AG04450 (cell line): ENCODE data around the gene LOXL3. TPM values are rescaled to one million over a fixed set of nuclear protein-coding genes. Genes with fewer than 3 reads are reported as not detected.

Experiments
- CTCF ChIA-PET: fragments of 300-600, 350-600 bp; formaldehyde crosslinking; extraction: SDS; loops from one replicate; lab custom pipeline; 2022; ENCODE audit warnings: antibody characterized with exemption, inconsistent platforms; lab: Charles Lee
- POLR2A ChIA-PET: fragments of 350-600 bp; formaldehyde crosslinking; extraction: SDS; loops from one replicate; lab custom pipeline; 2021; ENCODE audit warnings: antibody characterized with exemption, inconsistent platforms; lab: Yijun Ruan, JAX
- DNase-seq: peaks from one replicate; pipeline ENCODE4 v3.0.0-alpha.2; 2011; ENCODE audit warnings: low read depth, low spot score
- H3K27ac ChIP-seq: one replicate; pipeline ENCODE4 v1.5.1; 2012; ENCODE audit warnings: low read depth, low read length, control low read depth
- H3K27me3 ChIP-seq: one replicate; pipeline ENCODE4 v1.6.0; 2012; ENCODE audit warnings: low read length; ENCODE audit not compliant: control insufficient read depth, insufficient read depth
- H3K4me3 ChIP-seq: 2 replicates; pipeline ENCODE4 v1.5.1; 2011; ENCODE audit warnings: mild to moderate bottlenecking, low read depth, low read length, control low read depth
- H3K9me3 ChIP-seq: 2 replicates; pipeline ENCODE4 v1.5.1; 2012; ENCODE audit warnings: low read length; ENCODE audit not compliant: control insufficient read depth, insufficient read depth
- CTCF ChIP-seq: IDR thresholded peaks from 2 replicates; pipeline ENCODE4 v1.5.1; 2011; ENCODE audit warnings: low read depth, low read length, control low read depth, inconsistent platforms
- polyA plus RNA-seq: library from polyadenylated mRNA; depleted of rRNA; stranded (reverse); fragments of >200 nt; gene quantifications from 2 replicates; pipeline ENCODE4 v1.2.3, GENCODE V29; 2011

LOXL3 gene
- polyA plus RNA-seq, 1 experiment, result 41.1 TPM

GRCh38 chr2:74531666-74532065, 22.1 kb downstream of the LOXL3 start:
- no peak overlapping the region for H3K27ac ChIP-seq
- H3K4me3 ChIP-seq, result no peak overlapping the region
- TF ChIP-seq CTCF, result no peak
- no peak for DNase-seq
- ChIA-PET POLR2A (interaction anchor here (0.6 to 1.7 kb wide), 4 partner anchors 57 to 92 kb away, joined by 3 to 7 read pairs (median 4); partner anchors contain the start of gene WBP1), CTCF (interaction anchor here (0.6 to 4.0 kb wide), 9 partner anchors 48 to 282 kb away, joined by 3 to 42 read pairs (median 3); partner anchors contain the start of genes CCDC142, TTC31 and WBP1)
- H3K27me3 ChIP-seq, result no peaks in the 10 kb centered on the region
- peaks cover 8% of the 10 kb centered on the region; the same call in 1 of the 2 replicates for H3K9me3 ChIP-seq

- peak overlapping the region; percentile 100 for H3K4me3 ChIP-seq
- DNase-seq, result no peak
- peaks cover 10% of the 10 kb centered on the region; the same call in 1 of the 2 replicates for H3K9me3 ChIP-seq
- H3K27ac ChIP-seq, result peak overlapping the region; percentile 21
- POLR2A ChIA-PET, result interaction anchor here (0.6 to 2.0 kb wide), 12 partner anchors 23 to 72 kb away, joined by 3 to 16 read pairs (median 4); partner anchors contain the start of genes CCDC142, LBX2, LOXL3 and TTC31
- TF ChIP-seq CTCF, result no peak
- H3K27me3 ChIP-seq, result no peaks in the 10 kb centered on the region
- CTCF ChIA-PET, result interaction anchor here (1.8 to 4.0 kb wide), 3 partner anchors 47 to 57 kb away, joined by 9 to 42 read pairs (median 12); partner anchors contain the start of genes CCDC142 and TTC31
Measured at GRCh38 chr2:74530239-74531187, 23.2 kb downstream of the LOXL3 start.

DNA sequence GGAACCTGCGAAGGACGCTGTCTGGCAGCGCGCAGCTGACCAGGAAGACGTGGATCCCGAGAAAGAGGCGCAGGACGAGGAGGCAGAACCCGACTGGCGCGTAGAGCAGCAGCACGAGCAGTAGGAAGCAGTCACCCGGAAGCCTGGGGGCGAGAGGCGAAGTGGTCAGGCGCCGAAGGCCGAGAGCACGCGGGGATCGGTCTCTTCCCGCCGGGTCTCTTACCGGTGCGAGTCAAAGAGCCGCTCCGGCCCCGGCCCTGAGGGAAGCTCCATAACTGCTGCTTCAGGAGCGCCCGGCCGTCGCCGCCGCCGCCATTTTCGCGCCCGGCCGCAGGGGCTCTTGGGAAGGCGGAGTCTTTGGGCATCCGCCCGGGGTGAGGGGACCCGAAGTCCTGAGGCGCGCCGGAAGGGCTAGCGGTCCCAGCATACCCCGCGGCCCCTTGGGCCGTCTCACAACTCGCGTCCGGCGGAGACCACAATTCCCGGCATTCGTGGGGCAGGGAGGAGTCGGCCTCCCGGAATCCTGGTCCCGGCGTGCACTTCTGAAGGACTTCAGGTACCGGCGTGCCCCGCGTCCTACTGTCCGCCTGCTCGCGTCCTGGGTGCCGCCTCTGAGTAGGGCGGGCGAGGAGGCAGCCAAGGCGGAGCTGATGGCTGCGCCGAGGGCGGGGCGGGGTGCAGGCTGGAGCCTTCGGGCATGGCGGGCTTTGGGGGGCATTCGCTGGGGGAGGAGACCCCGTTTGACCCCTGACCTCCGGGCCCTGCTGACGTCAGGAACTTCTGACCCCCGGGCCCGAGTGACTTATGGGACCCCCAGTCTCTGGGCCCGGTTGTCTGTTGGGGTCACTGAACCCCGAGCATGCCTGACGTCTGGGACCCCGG, 24.1 kb downstream of the LOXL3 start, which contains the start of the genes AUP1 and HTRA2:
AUP1 (minus strand) TSS at position 350 of the 882 bp plus-strand sequence; CDS start at position 273, 77 bp downstream.
HTRA2 (plus strand) TSS at position 577 of the 882 bp plus-strand sequence; CDS start at position 651, 74 bp downstream.
- ChIA-PET POLR2A (interaction anchor here (0.6 to 2.0 kb wide), 9 partner anchors 24 to 71 kb away, joined by 3 to 16 read pairs (median 4); partner anchors contain the start of genes CCDC142, LBX2, LOXL3 and TTC31), CTCF (interaction anchor here (0.7 to 1.8 kb wide), 2 partner anchors 46 to 59 kb away, joined by 3 to 9 read pairs; partner anchors contain the start of genes CCDC142 and TTC31)
- peak within 1 kb of the TSS; percentile 77 for H3K27ac ChIP-seq
- TF ChIP-seq CTCF, result no peak
- H3K27me3 ChIP-seq, result no peaks in the 10 kb centered on the region
- H3K4me3 ChIP-seq, result peak within 1 kb of the TSS; percentile 100
- peak; percentile 98 for DNase-seq
- H3K9me3 ChIP-seq, result peaks cover 10% of the 10 kb centered on the region; the same call in 1 of the 2 replicates

DNA sequence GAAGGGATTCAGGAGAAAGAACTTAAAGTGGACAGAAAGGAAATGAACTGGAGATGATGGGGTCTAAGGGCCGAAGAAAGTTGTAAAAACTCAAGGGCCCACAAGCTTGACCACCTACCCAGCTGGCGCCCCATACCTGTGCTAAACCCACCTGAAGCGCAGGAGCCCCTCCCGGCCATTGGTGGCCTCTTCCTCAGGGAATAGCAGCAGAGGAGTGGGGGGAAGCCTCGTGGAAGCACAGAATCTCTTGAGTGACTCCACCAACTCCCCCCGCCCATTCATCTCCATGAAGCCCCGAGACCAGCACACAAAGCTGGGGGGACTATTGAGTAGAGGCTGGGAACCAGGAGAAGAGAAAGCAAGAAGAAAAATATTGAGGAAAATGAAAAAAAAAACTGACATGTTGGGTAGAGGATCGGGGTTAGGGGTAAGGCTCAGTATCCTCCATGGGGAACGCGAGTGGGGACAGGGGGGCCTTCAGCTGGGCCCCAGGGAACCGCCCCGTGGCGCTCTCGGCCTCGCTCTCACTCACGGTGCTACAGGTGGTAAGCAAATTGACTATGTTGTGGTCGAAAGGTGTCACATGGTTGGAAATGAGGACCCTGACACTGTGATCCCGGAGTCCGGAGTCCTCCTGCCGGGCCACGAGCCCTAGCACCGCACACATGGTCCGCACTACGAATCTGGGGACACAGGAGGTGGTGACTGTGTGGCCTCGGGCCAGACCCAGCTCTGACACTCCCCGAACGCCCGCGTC, 25.0 kb downstream of the LOXL3 start:
- POLR2A ChIA-PET, result interaction anchor here (0.9 to 2.0 kb wide), 4 partner anchors 25 to 70 kb away, joined by 3 to 16 read pairs (median 10); partner anchors contain the start of genes CCDC142, LOXL3, TTC31 and WBP1

More for the DNA sequence above, 25.0 kb downstream of the LOXL3 start:
- TF ChIP-seq CTCF, result no peak
- Histone ChIP-seq H3K9me3 (peaks cover 10% of the 10 kb centered on the region; the same call in 1 of the 2 replicates), H3K27me3 (no peaks in the 10 kb centered on the region), H3K27ac (peak overlapping the region; percentile 77), H3K4me3 (peak overlapping the region; percentile 100)
- CTCF ChIA-PET, result interaction anchor here (0.7 to 1.8 kb wide), 2 partner anchors 45 to 60 kb away, joined by 3 to 9 read pairs; partner anchors contain the start of genes CCDC142 and TTC31
- DNase-seq, result no peak
